Measurements from ENCODE around the gene RECK. TPM values are rescaled to one million over a fixed set of nuclear protein-coding genes. Genes with fewer than 3 reads are reported as not detected.

The RECK gene
- total and polyA plus RNA-seq, 2 experiments from 2014 or later: 8.1 to 11.6 TPM

DNA sequence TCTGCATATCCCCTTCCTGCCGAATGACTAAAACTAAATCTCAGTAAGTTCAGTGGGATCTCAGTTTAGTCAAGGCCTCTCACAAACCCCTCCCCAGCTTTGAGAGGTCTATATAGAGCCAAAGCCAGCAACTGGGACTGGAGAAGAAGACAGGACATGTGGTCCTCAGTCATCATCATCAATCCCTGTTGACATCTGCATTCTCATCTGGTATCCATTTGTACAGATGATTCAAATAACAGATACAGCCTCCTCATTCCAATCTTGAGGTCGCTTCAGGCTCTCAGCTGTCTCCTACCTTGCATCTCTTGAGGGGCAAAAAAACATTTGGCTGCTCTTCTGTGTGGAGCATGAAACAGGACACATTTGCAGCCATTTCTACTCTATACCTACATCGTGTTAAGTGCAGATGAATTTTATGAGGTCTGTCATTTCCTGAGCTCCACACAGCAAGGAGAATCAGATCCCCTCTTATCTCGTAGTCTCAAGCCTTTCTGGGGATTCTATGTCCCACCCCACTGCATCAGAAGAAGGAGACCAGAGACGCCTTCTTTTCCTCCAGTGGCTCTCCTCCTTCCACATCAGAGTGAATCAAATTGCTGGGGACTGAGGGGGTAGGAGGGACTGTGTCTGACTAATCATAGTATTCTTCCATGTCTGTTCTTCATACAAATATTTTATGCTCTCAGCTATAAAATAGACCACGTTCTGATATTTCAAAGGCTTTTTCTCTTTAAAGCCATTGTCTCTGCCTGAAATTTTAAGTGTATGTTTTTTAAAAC is 4.7 kb upstream of the RECK start:
- TF ChIP-seq CREB1 (CRISPR knock-in tag; IDR thresholded peaks at IDR 0.05; ENCODE audit: low read depth) (no peak), ZNF331 (CRISPR knock-in tag; IDR thresholded peaks at IDR 0.05; ENCODE audit: low read depth) (no peak), EZH2 (IDR thresholded peaks at IDR 0.05; ENCODE audit: low read depth, unreplicated experiment) (no peak), CTCF (conservative IDR thresholded peaks at IDR 0.05; ENCODE audit: low read depth in 2 of 2) (no peak), REST (IDR thresholded peaks at IDR 0.05; ENCODE audit: unreplicated experiment) (no peak), EZH2phosphoT487 (IDR thresholded peaks at IDR 0.05; ENCODE audit: unreplicated experiment) (no peak), NANOG (IDR thresholded peaks at IDR 0.05; ENCODE audit: borderline replicate concordance) (no peak), ZNF114 (CRISPR knock-in tag; IDR thresholded peaks at IDR 0.05) (no peak), ZNF462 (CRISPR knock-in tag; IDR thresholded peaks at IDR 0.05) (no peak), POLR2AphosphoS5 (IDR thresholded peaks at IDR 0.05; ENCODE audit: low read depth) (no peak), JUNB (IDR thresholded peaks at IDR 0.05; ENCODE audit: unreplicated experiment) (no peak), STAT1 (IDR thresholded peaks at IDR 0.05; ENCODE audit: unreplicated experiment) (no peak)
- TF ChIP-seq, protein P1, sequence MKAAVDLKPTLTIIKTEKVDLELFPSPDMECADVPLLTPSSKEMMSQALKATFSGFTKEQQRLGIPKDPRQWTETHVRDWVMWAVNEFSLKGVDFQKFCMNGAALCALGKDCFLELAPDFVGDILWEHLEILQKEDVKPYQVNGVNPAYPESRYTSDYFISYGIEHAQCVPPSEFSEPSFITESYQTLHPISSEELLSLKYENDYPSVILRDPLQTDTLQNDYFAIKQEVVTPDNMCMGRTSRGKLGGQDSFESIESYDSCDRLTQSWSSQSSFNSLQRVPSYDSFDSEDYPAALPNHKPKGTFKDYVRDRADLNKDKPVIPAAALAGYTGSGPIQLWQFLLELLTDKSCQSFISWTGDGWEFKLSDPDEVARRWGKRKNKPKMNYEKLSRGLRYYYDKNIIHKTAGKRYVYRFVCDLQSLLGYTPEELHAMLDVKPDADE (IDR thresholded peaks at IDR 0.05): no peak
- no peak overlapping the region for H3K27ac ChIP-seq (ENCODE audit: low read depth)

More for the DNA sequence above, 4.7 kb upstream of the RECK start:
- Histone ChIP-seq H3K4me1 (ENCODE audit: insufficient read depth) (peaks cover 8% of the 10 kb centered on the region; the same call in 1 of the 2 replicates), H3K4me3 (no peak overlapping the region), H3K27me3 (ENCODE audit: insufficient read depth) (no peaks in the 10 kb centered on the region), H3K4me2 (no peak overlapping the region), H3K79me2 (replicated peaks; ENCODE audit: insufficient read depth) (no peaks in the 10 kb centered on the region), H3K9me2 (ENCODE audit: insufficient read depth) (no peaks in the 10 kb centered on the region), H4K20me1 (replicated peaks; ENCODE audit: insufficient read depth) (no peaks in the 10 kb centered on the region), H3F3A (replicated peaks; ENCODE audit: low read depth) (0 out of 2 replicates have a peak, but pooled peaks cover 3% of the 10 kb centered on the region), H3K36me3 (ENCODE audit: insufficient read depth) (no peaks in the 10 kb centered on the region), H2AFZ (0 out of 2 replicates have a peak overlapping the region, but pooled peaks have one; percentile 6)
- Mint-ChIP-seq H3K4me1 (0 out of 3 replicates have a peak, but pooled peaks cover 2% of the 10 kb centered on the region), H3K27ac (no peak overlapping the region), H3K36me3 (ENCODE audit: low read depth) (no peaks in the 10 kb centered on the region), H3K27me3 (ENCODE audit: insufficient read depth, low read depth, poor library complexity) (no peaks in the 10 kb centered on the region), H3K4me3 (no peak overlapping the region), H3K9me3 (no peaks in the 10 kb centered on the region)
- no peak for DNase-seq (ENCODE audit: low spot score)
- no peak for ATAC-seq
